Stimulated activated CD8-positive, alpha-beta memory T cell treated with anti-CD3 and anti-CD28 coated beads, Interleukin-15, amount 100 ng/mL, for 1 hour (primary cell): Measurements from ENCODE around the gene LRIG3.
"Not testable (repeated sequence)": the region's sequence is repeated elsewhere in the genome, so short reads cannot be mapped to it uniquely, and the experiment has no call there.

Source experiments
- DNase-seq: peaks from one replicate; pipeline ENCODE4 v3.0.0-alpha.2; 2020; ENCODE audit warnings: low read depth

LRIG3 gene

GRCh38 chr12:58905422-58905821 is 14.9 kb downstream of the LRIG3 start:
- DNase-seq: no peak

- DNase-seq: not testable (repeated sequence)
These were observed 17.6 kb downstream of the LRIG3 start for GRCh38 chr12:58902726-58903125.

- no peak for DNase-seq
These were observed 18.6 kb downstream of the LRIG3 start for GRCh38 chr12:58901664-58902063.

GRCh38 chr12:58897969-58898368 is 22.3 kb downstream of the LRIG3 start:
- DNase-seq: no peak

GRCh38 chr12:58896278-58896677 is 24.0 kb downstream of the LRIG3 start:
- no peak for DNase-seq

GRCh38 chr12:58895053-58895452 is 25.3 kb downstream of the LRIG3 start:
- DNase-seq: no peak

- no peak for DNase-seq
These were observed 26.3 kb downstream of the LRIG3 start for GRCh38 chr12:58894040-58894439.

- DNase-seq: no peak
These were observed 26.8 kb downstream of the LRIG3 start for GRCh38 chr12:58893495-58893894.

- DNase-seq: no peak
These were observed 30.7 kb downstream of the LRIG3 start for GRCh38 chr12:58889557-58889956.

GRCh38 chr12:58888131-58888783 is 32.0 kb downstream of the LRIG3 start:
- no peak for DNase-seq

GRCh38 chr12:58887068-58887467 is 33.2 kb downstream of the LRIG3 start:
- DNase-seq: no peak

- DNase-seq: no peak
These were observed 33.8 kb downstream of the LRIG3 start for GRCh38 chr12:58886474-58886873.

GRCh38 chr12:58884916-58885315 is 35.4 kb downstream of the LRIG3 start:
- no peak for DNase-seq

- DNase-seq: no peak
These were observed 36.5 kb downstream of the LRIG3 start for GRCh38 chr12:58883576-58884334.

GRCh38 chr12:58882826-58883225 is 37.5 kb downstream of the LRIG3 start:
- no peak for DNase-seq

- no peak for DNase-seq
These were observed 38.5 kb downstream of the LRIG3 start for GRCh38 chr12:58881816-58882215.

GRCh38 chr12:58880639-58881038 is 39.7 kb downstream of the LRIG3 start:
- no peak for DNase-seq

GRCh38 chr12:58877243-58877743 is 43.0 kb downstream of the LRIG3 start:
- DNase-seq: no peak

GRCh38 chr12:58873496-58873895 is 46.8 kb downstream of the LRIG3 start:
- DNase-seq: no peak

- DNase-seq: no peak
These were observed 48.7 kb downstream of the LRIG3 start for GRCh38 chr12:58871556-58871955.

- no peak for DNase-seq
These were observed 49.7 kb downstream of the LRIG3 start for GRCh38 chr12:58870595-58870994.

- no peak for DNase-seq
These were observed 59.5 kb downstream of the LRIG3 start for GRCh38 chr12:58860788-58861240.

- DNase-seq: no peak
These were observed 60.1 kb downstream of the LRIG3 start for GRCh38 chr12:58860056-58860787.
